ENCODE measurements around the gene SEMG2. TPM values are rescaled to one million over a fixed set of nuclear protein-coding genes. Genes with fewer than 3 reads are reported as not detected.

SEMG2 gene
- total and polyA plus RNA-seq, 9 of the 15 experiments (the other 6 are each of a cell fraction or from before 2014, with no cell fraction given) = not detected

DNA sequence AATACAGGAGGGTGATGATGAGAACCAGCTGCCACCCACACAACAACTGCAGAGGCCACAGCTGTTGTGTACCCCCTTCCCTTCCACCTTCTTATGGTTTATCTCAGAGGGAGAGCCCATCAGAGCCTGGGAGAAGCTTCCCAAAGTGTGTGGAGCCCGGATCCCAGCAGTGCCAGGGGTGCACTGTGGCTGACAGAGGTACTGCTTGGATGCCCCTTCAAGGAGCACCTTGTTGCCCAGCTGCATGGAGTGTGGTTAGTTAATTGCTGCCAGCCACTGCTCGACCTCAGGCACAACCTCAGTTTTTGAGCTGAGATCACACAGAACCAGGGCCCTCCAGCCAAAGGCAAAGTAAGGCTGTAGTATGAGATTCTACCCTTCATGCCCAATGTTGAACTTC is 33.5 kb upstream of the SEMG2 start:
- TF ChIP-seq ZNF507 (tag; conservative IDR thresholded peaks at IDR 0.05) = no peak
- TF ChIP-seq, protein P1, sequence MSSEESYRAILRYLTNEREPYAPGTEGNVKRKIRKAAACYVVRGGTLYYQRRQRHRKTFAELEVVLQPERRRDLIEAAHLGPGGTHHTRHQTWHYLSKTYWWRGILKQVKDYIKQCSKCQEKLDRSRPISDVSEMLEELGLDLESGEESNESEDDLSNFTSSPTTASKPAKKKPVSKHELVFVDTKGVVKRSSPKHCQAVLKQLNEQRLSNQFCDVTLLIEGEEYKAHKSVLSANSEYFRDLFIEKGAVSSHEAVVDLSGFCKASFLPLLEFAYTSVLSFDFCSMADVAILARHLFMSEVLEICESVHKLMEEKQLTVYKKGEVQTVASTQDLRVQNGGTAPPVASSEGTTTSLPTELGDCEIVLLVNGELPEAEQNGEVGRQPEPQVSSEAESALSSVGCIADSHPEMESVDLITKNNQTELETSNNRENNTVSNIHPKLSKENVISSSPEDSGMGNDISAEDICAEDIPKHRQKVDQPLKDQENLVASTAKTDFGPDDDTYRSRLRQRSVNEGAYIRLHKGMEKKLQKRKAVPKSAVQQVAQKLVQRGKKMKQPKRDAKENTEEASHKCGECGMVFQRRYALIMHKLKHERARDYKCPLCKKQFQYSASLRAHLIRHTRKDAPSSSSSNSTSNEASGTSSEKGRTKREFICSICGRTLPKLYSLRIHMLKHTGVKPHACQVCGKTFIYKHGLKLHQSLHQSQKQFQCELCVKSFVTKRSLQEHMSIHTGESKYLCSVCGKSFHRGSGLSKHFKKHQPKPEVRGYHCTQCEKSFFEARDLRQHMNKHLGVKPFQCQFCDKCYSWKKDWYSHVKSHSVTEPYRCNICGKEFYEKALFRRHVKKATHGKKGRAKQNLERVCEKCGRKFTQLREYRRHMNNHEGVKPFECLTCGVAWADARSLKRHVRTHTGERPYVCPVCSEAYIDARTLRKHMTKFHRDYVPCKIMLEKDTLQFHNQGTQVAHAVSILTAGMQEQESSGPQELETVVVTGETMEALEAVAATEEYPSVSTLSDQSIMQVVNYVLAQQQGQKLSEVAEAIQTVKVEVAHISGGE (CRISPR knock-in tag; IDR thresholded peaks at IDR 0.05) = no peak
- TF ChIP-seq, protein P2, sequence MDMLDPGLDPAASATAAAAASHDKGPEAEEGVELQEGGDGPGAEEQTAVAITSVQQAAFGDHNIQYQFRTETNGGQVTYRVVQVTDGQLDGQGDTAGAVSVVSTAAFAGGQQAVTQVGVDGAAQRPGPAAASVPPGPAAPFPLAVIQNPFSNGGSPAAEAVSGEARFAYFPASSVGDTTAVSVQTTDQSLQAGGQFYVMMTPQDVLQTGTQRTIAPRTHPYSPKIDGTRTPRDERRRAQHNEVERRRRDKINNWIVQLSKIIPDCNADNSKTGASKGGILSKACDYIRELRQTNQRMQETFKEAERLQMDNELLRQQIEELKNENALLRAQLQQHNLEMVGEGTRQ (CRISPR knock-in tag; IDR thresholded peaks at IDR 0.05) = no peak
- no peak for TF ChIP-seq PHTF2 (CRISPR knock-in tag; IDR thresholded peaks at IDR 0.05)
- TF ChIP-seq CBFB (CRISPR knock-in tag; IDR thresholded peaks at IDR 0.05) = no peak
- no peak for TF ChIP-seq ETV1 (tag; conservative IDR thresholded peaks at IDR 0.05; ENCODE audit: low read depth)
- TF ChIP-seq MLX (CRISPR knock-in tag; conservative IDR thresholded peaks at IDR 0.05) = no peak
- TF ChIP-seq ZNF830 (CRISPR knock-in tag; IDR thresholded peaks at IDR 0.05) = no peak
- no peak for TF ChIP-seq ZNF449 (CRISPR knock-in tag; IDR thresholded peaks at IDR 0.05)
- TF ChIP-seq TBL1XR1 (IDR thresholded peaks at IDR 0.05; ENCODE audit: low read length in 2 of 2) = no peak
- TF ChIP-seq KAT8 (IDR thresholded peaks at IDR 0.05; ENCODE audit: low read depth) = no peak
- Histone ChIP-seq H3K79me2 (ENCODE audit: control insufficient read depth, insufficient read depth, low read length) (no peaks in the 10 kb centered on the region), H3K36me3 (ENCODE audit: control insufficient read depth, insufficient read depth, low read length) (no peaks in the 10 kb centered on the region), H3K9me3 (replicated peaks; ENCODE audit: control insufficient read depth, insufficient read depth, low read depth, low read length) (no peaks in the 10 kb centered on the region), H3K9me1 (ENCODE audit: control insufficient read depth, insufficient read depth, low read length) (no peaks in the 10 kb centered on the region), H4K20me1 (replicated peaks; ENCODE audit: control insufficient read depth, insufficient read depth, low read length) (no peaks in the 10 kb centered on the region), H3K27ac (ENCODE audit: extremely low read depth, low read depth, low read length) (no peak overlapping the region), H3K4me3 (no peak overlapping the region), H3K27me3 (ENCODE audit: control insufficient read depth in 2 of 2, insufficient read depth in 2 of 2, low read length in 2 of 2) (no peaks in the 10 kb centered on the region; a peak in 1 of 5 replicates), H3K4me2 (ENCODE audit: insufficient read depth, low read length) (no peak overlapping the region), H3K4me1 (replicated peaks in 1 of 2; ENCODE audit: control insufficient read depth in 2 of 2, insufficient read depth in 2 of 2, low read length in 2 of 2) (no peaks in the 10 kb centered on the region), H2AFZ (ENCODE audit: low read depth, low read length) (no peak overlapping the region), H3K9ac (ENCODE audit: insufficient read depth in 1 of 2, low read depth in 2 of 2, low read length in 2 of 2) (no peak overlapping the region)
- ATAC-seq (no peak), DNase-seq (ENCODE audit: extremely low read depth in 1 of 4, low spot score in 3 of 4) (no peak), FAIRE-seq (no peak)
- intact Hi-C loops (cut with micrococcal nuclease) = no loop called here
- ChIA-PET POLR2A (interaction anchor here (0.7 to 1.1 kb wide), 2 partner anchors 12 to 16 kb away, joined by 3 read pairs; no protein-coding TSS in a partner anchor), CTCF (ENCODE audit: low intra/inter-chr PET ratio) (no interaction called here)
- 0% methylated on average over 2 of the region's 2 CpGs for WGBS (ENCODE audit: insufficient coverage, low coverage, missing lambda C conversion rate)
- BruUV-seq (replicated peaks) = no TSS peak
- in situ Hi-C loops (cut with MboI) = no loop called here
